GM19238 (cell line): ENCODE measurements around the gene KIAA1328.

Source experiments
- DNase-seq: peaks from one replicate; pipeline ENCODE4 v3.0.0; 2011; ENCODE audit warnings: low spot score; ENCODE audit not compliant: insufficient read length

KIAA1328 gene

DNA sequence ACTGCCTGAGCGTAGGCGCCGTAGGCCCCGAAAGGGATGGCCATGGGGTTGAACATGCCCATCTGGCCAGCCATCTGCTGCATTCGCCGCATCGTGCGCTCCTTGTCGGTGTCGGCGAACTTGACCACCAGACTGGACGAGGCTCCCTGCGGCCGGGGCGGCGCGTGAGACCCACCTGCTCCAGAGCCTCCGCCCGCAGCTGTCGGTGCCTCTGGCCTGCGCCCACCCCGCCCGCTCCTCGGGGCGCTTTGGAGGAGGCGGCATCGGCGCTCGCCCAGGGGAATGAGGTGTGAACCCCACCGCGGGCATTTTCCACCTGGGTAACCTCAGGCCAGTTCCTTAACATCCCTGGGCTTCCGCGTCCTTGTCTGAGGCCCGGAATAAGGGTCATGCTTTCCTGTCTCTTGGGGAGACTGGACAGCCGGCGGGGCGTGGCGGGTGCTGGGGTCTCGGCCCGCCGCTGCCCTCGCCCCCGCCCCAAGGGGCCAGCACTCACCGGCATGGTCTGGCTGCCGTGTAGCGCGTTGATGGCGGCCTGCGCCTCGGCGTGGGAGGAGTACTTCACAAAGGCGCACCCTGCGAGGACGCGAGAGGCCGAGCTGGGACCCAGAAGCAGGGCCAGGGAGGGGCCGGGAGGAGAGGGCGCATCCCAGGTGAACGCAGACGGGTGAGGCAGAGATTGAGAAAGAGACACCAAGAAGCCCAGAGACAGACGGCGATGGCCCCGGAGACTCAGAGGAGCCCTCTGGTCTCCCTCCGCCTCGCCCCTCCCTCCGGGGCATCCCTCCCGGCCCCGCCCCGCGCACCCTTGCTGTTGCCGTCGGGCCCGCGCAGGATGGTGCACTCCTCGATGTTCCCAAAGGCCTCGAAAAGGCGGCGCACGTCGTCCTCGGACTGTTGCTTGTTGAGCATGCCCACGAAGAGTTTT lies 445.6 kb downstream of the KIAA1328 start:
- DNase-seq: no peak

DNA sequence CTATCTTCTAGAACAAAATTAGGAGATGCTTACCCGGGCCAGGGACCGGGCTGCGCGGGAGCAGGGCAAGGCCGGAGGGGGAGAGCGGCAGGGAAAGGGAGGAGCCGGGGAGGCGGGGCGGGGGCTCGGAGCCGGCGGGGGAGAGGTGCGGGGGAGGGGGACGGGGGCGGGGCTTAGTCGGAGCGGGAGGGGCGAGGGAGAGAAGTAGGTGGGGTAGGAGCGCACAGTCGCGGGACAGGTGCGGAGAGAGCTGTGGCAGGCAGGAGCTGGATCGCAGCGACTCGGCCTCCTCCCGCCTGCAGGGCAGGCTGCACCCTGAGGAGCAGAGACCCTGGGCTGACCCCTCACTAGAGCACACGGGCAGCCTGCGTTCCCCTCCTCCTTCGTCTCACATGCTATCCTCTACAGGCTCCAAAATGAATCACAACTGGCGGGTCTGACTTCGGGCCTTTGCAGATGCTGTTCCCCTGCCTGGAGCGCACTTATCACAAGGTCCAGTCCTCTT lies 446.4 kb downstream of the KIAA1328 start:
- no peak for DNase-seq

DNA sequence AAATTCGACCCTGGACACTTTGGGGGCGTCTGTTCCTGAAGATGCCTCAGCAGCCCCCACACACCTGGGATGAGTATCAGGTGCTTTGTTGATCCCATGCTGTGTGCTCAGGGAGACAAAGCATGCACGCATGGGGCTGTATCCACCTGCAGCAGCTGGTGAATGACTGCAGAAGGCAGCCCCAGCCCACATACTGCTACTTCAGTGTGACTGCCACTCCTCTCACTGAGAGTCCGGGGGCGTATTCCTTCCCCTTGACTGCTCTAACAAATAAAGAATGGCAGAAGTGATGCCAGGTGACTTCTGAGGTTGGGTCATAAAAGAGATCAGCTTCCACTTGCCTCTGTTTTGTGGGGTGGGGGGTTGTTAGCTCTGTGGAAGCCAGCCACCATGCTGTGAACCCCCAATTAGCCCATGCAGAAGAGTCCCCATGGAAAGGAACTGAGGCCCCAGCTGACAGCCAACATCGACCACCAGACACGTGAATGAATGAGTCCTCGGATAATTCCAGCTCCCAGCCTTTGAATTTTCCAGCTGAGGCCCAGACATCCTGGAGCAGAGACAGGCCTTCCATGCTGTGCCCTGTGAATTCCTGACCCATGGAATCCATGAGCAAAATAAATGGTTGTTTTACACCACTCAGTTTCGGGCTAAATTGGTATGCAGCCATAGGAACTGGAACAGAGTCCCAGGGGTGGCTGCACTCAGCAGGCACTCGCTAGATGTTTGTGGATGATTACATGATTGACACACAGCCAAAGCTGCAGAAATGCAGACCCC lies 447.4 kb downstream of the KIAA1328 start:
- DNase-seq: no peak

DNA sequence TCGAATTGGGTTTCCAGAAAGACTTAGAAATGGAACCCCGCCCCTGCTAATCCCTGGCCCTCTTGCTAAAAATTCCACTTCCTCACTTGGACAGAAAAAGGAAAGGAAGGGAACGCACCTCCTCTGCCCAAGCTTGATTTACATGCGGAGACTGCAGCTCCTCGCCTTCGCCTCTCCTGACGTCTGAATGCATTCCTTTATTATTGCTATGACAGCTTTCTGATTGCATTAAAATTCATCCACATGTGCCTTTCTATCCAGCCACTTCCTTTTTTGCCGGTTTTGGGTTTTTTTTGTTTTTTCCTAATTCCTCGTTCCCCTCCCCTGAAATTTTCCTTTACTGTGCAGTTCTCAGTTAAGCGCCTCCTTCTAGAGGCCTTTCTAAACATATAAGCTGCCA lies 448.9 kb downstream of the KIAA1328 start:
- DNase-seq: no peak
